B cell (primary cell): ENCODE measurements around the gene LIN37.

Source experiments
- CTCF ChIP-seq: fragments of 200-600 bp; IDR thresholded peaks from one replicate; pipeline ENCODE4 v1.8.0; 2022; ENCODE audit warnings: antibody characterized with exemption, mild to moderate bottlenecking
- EZH2 ChIP-seq: IDR thresholded peaks from 2 replicates; pipeline ENCODE4 v1.6.1; 2012; ENCODE audit warnings: borderline replicate concordance, low read depth, mild to moderate bottlenecking, moderate library complexity, low read length; ENCODE audit not compliant: insufficient read depth, poor library complexity, severe bottlenecking

DNA sequence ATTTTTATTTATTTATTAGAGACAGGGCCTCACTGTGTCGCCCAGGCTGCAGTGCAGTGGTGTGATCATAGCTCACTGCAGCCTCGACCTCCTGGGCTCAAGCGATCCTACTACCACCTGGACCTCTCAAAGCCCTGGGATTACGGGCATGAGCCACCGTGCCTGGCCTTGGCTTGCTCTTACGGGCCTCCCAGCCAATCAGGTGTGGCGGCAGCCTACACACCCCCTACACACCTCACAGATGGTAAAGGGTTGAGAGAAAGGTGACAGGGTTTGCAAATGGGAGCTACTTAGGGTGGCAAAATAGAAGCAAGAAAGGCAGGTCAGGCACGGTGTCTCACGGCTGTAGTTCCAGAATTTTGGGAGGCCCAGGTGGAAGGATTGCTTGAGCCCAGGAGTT is 45.0 kb upstream of the LIN37 start:
- TF ChIP-seq EZH2 = no peak
- no peak for TF ChIP-seq CTCF
